ENCODE results near the gene TCF25.
A peak's percentile ranks its signal among the peaks of the same experiment; 100 is the strongest.

The TCF25 gene

GRCh38 chr16:89844739-89845339 is 28.6 kb upstream of the TCF25 start:
- no peak for DNase-seq (ENCODE audit: low read depth in 3 of 3)

- DNase-seq (ENCODE audit: low read depth in 3 of 3) = no peak
Measured at GRCh38 chr16:89845417-89845816, 28.0 kb upstream of the TCF25 start.

- DNase-seq (ENCODE audit: low read depth in 3 of 3) = no peak
Measured at GRCh38 chr16:89847051-89847939, 26.1 kb upstream of the TCF25 start.

GRCh38 chr16:89847940-89848297 is 25.5 kb upstream of the TCF25 start:
- no peak for DNase-seq (ENCODE audit: low read depth in 3 of 3)

- no peak for DNase-seq (ENCODE audit: low read depth in 3 of 3)
Measured at GRCh38 chr16:89848974-89849373, 24.4 kb upstream of the TCF25 start.

- no peak for DNase-seq (ENCODE audit: low read depth in 3 of 3)
Measured at GRCh38 chr16:89853306-89853993, 19.9 kb upstream of the TCF25 start.

GRCh38 chr16:89855301-89855945 is 18.0 kb upstream of the TCF25 start:
- DNase-seq (ENCODE audit: low read depth in 3 of 3) = no peak

- DNase-seq (ENCODE audit: low read depth in 3 of 3) = no peak
Measured at GRCh38 chr16:89855986-89856385, 17.4 kb upstream of the TCF25 start.

GRCh38 chr16:89858973-89859614 is 14.3 kb upstream of the TCF25 start:
- DNase-seq (ENCODE audit: low read depth in 3 of 3) = no peak

- DNase-seq (ENCODE audit: low read depth in 3 of 3) = no peak
Measured at GRCh38 chr16:89859615-89860007, 13.8 kb upstream of the TCF25 start.

GRCh38 chr16:89860747-89861304 is 12.6 kb upstream of the TCF25 start:
- DNase-seq (ENCODE audit: low read depth in 3 of 3) = peak; percentile 52 to 62 (median 60)

GRCh38 chr16:89861648-89862047 is 11.7 kb upstream of the TCF25 start:
- no peak for DNase-seq (ENCODE audit: low read depth in 3 of 3)

- DNase-seq (ENCODE audit: low read depth in 3 of 3) = no peak
Measured at GRCh38 chr16:89862732-89863131, 10.7 kb upstream of the TCF25 start.

- no peak for DNase-seq (ENCODE audit: low read depth in 3 of 3)
Measured at GRCh38 chr16:89863741-89864526, 9.5 kb upstream of the TCF25 start.

- DNase-seq (ENCODE audit: low read depth in 3 of 3) = no peak
Measured at GRCh38 chr16:89864527-89864820, 8.9 kb upstream of the TCF25 start.

- no peak for DNase-seq (ENCODE audit: low read depth in 3 of 3)
Measured at GRCh38 chr16:89867918-89868317, 5.5 kb upstream of the TCF25 start.

- no peak for DNase-seq (ENCODE audit: low read depth in 3 of 3)
Measured at GRCh38 chr16:89869911-89870310, 3.5 kb upstream of the TCF25 start.

GRCh38 chr16:89870440-89870839 is 3.0 kb upstream of the TCF25 start:
- no peak for DNase-seq (ENCODE audit: low read depth in 3 of 3)

- DNase-seq (ENCODE audit: low read depth in 3 of 3) = no peak
Measured at GRCh38 chr16:89871895-89872294, 1.5 kb upstream of the TCF25 start.

- DNase-seq (ENCODE audit: low read depth in 3 of 3) = peak; percentile 93 to 94 (median 93)
Measured at GRCh38 chr16:89873972-89874689, 739 bp downstream of the TCF25 start.
